Gastrocnemius medialis (tissue), 4 donors: Measurements from ENCODE around the gene SOWAHA.
"Not testable (repeated sequence)": the region's sequence is repeated elsewhere in the genome, so short reads cannot be mapped to it uniquely, and the experiment has no call there.

ENCODE experiments used
- CTCF ChIP-seq, 5 experiments: fragments of 450-650 bp in 3 of 5; fragments of 200-600 bp in 2 of 5; sonication (generic) in 2 of 5; IDR thresholded peaks in 4 of 5; conservative IDR thresholded peaks in 1 of 5; 1 replicate in 4 of 5; 2 replicates in 1 of 5; pipeline ENCODE4 v1.5.1; 2016 to 2019; ENCODE audit warnings: antibody characterized with exemption in 5 of 5, mild to moderate bottlenecking in 3 of 5, moderate library complexity in 3 of 5
- POLR2A ChIP-seq, 2 donors: fragments of 450-650 bp; IDR thresholded peaks; one replicate each; pipeline ENCODE4 v1.6.1; 2017; ENCODE audit warnings: antibody characterized with exemption in 2 of 2, mild to moderate bottlenecking in 2 of 2, moderate library complexity in 2 of 2

GRCh38 chr5:132806804-132807162 lies 6.3 kb upstream of the SOWAHA start:
- TF ChIP-seq CTCF (IDR thresholded peaks at IDR 0.05 in 4 of 5, conservative IDR thresholded peaks at IDR 0.05 in 1 of 5); POLR2A (IDR thresholded peaks at IDR 0.05): not testable (repeated sequence)
